Measurements from ENCODE around the gene TBC1D13. TPM values are rescaled to one million over a fixed set of nuclear protein-coding genes. Genes with fewer than 3 reads are reported as not detected.

The TBC1D13 gene
- total and polyA plus RNA-seq, 9 of the 15 experiments (the other 6 are each of a cell fraction or from before 2014, with no cell fraction given) = 2.3 to 28.7 (median 11.4) TPM

- TF ChIP-seq ZNF586 (CRISPR knock-in tag; conservative IDR thresholded peaks at IDR 0.05) (no peak), RBM34 (IDR thresholded peaks at IDR 0.05; ENCODE audit: borderline replicate concordance, insufficient read depth, low read length) (no peak), SREBF1 (IDR thresholded peaks at IDR 0.05; ENCODE audit: borderline replicate concordance, low read depth, low read length) (no peak), ZNF444 (CRISPR knock-in tag; IDR thresholded peaks at IDR 0.05) (no peak), SPI1 (IDR thresholded peaks at IDR 0.05; ENCODE audit: borderline replicate concordance, low read depth, low read length) (0 out of 2 replicates have a peak, but pooled peaks have one; percentile 5), ESRRB (CRISPR knock-in tag; IDR thresholded peaks at IDR 0.05; ENCODE audit: borderline replicate concordance) (no peak), MAZ (CRISPR knock-in tag; conservative IDR thresholded peaks at IDR 0.05 in 1 of 2, IDR thresholded peaks at IDR 0.05 in 1 of 2) (peak; percentile 94 to 95), NR4A1 (CRISPR knock-in tag; IDR thresholded peaks at IDR 0.05) (no peak), NR4A1 (tag; IDR thresholded peaks at IDR 0.05) (no peak), STAT5B (CRISPR knock-in tag; IDR thresholded peaks at IDR 0.05) (no peak), HDAC8 (tag; IDR thresholded peaks at IDR 0.05) (peak; percentile 69; the same call in 1 of the 2 replicates), ZNF583 (CRISPR knock-in tag; IDR thresholded peaks at IDR 0.05) (0 out of 2 replicates have a peak, but pooled peaks have one; percentile 57), VEZF1 (CRISPR knock-in tag; IDR thresholded peaks at IDR 0.05) (peak; percentile 88), ADNP (tag; IDR thresholded peaks at IDR 0.05) (no peak), ZNF445 (CRISPR knock-in tag; IDR thresholded peaks at IDR 0.05; ENCODE audit: low read depth) (no peak), TFAM (CRISPR knock-in tag; conservative IDR thresholded peaks at IDR 0.05) (no peak), ZNF785 (CRISPR knock-in tag; IDR thresholded peaks at IDR 0.05) (no peak), ZC3H4 (CRISPR knock-in tag; IDR thresholded peaks at IDR 0.05; ENCODE audit: borderline replicate concordance) (no peak; the same call in 1 of the 2 replicates), FOS (IDR thresholded peaks at IDR 0.05; ENCODE audit: extremely low read depth, insufficient read length) (no peak), SFPQ (IDR thresholded peaks at IDR 0.05; ENCODE audit: low read depth, low read length) (no peak), TCFL5 (CRISPR knock-in tag; conservative IDR thresholded peaks at IDR 0.05) (no peak), PHB2 (IDR thresholded peaks at IDR 0.05; ENCODE audit: low read depth) (no peak), POLR2AphosphoS2 (IDR thresholded peaks at IDR 0.05; ENCODE audit: low read length) (no peak), SIRT6 (IDR thresholded peaks at IDR 0.05; ENCODE audit: low read depth, low read length) (no peak), CBX3 (IDR thresholded peaks at IDR 0.05; ENCODE audit: borderline replicate concordance in 1 of 2, low read length in 2 of 2) (peak in 1 of 2 experiments; percentile 91; a peak in 2 of 3 replicates), NBN (IDR thresholded peaks at IDR 0.05; ENCODE audit: low read depth) (no peak)
Measured at GRCh38 chr9:128771745-128772519, 15.1 kb upstream of the TBC1D13 start, which contains the start of gene ZER1 (continued).
